Measurements from ENCODE around the gene SUGP2.

Gene SUGP2

DNA sequence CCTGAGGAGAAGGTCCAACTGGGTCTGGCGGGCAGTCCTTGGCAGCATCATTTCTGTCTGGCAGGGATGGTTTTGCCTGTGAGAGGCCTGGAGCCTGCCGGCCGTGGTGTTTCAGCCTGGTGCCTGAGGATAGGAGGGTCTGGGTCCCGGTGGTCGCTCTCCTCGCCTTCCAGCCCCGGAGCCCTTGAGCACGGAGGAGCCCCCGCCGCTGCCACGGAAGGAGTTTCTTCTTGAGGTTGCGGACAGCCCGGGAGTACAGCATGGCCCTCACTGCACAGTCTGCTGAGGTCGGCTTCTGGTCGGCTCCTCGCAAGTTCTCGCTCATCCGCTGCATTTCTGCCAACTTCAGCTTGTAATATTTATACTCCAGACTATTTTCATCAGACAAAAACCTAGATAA lies 23.4 kb downstream of the SUGP2 start:
- CTCF ChIA-PET, result interaction anchor here (0.7 to 1.4 kb wide), 2 partner anchors 18 to 23 kb away, joined by 3 read pairs; no protein-coding TSS in a partner anchor
- TF ChIP-seq, protein P1, sequence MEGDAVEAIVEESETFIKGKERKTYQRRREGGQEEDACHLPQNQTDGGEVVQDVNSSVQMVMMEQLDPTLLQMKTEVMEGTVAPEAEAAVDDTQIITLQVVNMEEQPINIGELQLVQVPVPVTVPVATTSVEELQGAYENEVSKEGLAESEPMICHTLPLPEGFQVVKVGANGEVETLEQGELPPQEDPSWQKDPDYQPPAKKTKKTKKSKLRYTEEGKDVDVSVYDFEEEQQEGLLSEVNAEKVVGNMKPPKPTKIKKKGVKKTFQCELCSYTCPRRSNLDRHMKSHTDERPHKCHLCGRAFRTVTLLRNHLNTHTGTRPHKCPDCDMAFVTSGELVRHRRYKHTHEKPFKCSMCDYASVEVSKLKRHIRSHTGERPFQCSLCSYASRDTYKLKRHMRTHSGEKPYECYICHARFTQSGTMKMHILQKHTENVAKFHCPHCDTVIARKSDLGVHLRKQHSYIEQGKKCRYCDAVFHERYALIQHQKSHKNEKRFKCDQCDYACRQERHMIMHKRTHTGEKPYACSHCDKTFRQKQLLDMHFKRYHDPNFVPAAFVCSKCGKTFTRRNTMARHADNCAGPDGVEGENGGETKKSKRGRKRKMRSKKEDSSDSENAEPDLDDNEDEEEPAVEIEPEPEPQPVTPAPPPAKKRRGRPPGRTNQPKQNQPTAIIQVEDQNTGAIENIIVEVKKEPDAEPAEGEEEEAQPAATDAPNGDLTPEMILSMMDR (IDR thresholded peaks at IDR 0.05; ENCODE audit: control extremely low read depth, extremely low read depth, low read depth, missing control alignments), result no peak

DNA sequence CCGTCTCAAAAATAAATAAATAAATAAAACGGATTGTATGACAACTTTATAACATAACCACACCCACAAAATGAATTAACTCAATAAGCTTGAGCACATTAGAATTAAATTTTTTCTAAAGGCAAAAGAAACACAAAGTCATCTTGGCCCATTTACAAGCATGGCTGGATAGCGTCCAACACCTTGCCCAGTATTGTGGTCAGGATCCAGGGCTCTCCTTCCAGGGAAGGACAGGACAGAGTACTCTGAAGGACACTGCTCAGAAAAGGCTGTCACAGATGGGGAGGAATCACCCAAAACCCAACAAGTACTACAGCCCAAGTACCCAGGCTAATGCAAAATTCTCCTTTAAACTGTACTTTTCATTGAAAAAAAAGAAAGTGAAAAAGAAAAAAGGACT lies 27.1 kb downstream of the SUGP2 start:
- TF ChIP-seq, protein P1 (IDR thresholded peaks at IDR 0.05; ENCODE audit: control extremely low read depth, extremely low read depth, low read depth, missing control alignments), result no peak
- DNase-seq (ENCODE audit: extremely low spot score), result no peak
- POLR2A ChIA-PET, result no interaction called here
- CTCF ChIA-PET, result interaction anchor here (1.7 to 1.8 kb wide), 2 partner anchors 12 to 19 kb away, joined by 4 to 5 read pairs; no protein-coding TSS in a partner anchor

More for the DNA sequence above, 23.4 kb downstream of the SUGP2 start:
- DNase-seq (ENCODE audit: extremely low spot score), result no peak
- POLR2A ChIA-PET, result no interaction called here

DNA sequence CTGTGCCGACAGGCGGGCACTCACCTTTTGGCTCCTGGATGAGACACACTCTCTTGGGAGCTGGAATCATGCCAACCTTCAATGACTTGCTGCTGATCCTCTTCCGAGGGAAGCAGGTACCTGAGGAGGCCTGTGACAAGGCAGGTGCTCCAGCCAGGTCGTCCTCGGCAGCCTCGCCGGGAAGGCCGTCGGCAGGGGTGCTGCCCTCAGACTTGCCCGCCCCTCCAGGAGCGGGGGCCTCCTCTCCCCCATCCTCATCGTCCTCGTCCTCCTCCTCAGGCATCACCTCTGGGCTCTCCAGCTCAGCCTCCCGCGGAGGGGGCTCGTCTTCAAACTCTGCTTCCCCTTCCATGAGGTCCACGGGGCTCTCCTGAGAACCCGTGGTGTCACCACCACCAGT lies 29.2 kb downstream of the SUGP2 start:
- ChIA-PET CTCF (interaction anchor here (1.6 kb wide), 1 partner anchor 17 kb away, joined by 5 read pairs; no protein-coding TSS in a partner anchor), POLR2A (interaction anchor here (1.0 kb wide), 1 partner anchor 17 kb away, joined by 3 read pairs; no protein-coding TSS in a partner anchor)
- no peak for DNase-seq (ENCODE audit: extremely low spot score)
- TF ChIP-seq, protein P1 (IDR thresholded peaks at IDR 0.05; ENCODE audit: control extremely low read depth, extremely low read depth, low read depth, missing control alignments), result no peak

DNA sequence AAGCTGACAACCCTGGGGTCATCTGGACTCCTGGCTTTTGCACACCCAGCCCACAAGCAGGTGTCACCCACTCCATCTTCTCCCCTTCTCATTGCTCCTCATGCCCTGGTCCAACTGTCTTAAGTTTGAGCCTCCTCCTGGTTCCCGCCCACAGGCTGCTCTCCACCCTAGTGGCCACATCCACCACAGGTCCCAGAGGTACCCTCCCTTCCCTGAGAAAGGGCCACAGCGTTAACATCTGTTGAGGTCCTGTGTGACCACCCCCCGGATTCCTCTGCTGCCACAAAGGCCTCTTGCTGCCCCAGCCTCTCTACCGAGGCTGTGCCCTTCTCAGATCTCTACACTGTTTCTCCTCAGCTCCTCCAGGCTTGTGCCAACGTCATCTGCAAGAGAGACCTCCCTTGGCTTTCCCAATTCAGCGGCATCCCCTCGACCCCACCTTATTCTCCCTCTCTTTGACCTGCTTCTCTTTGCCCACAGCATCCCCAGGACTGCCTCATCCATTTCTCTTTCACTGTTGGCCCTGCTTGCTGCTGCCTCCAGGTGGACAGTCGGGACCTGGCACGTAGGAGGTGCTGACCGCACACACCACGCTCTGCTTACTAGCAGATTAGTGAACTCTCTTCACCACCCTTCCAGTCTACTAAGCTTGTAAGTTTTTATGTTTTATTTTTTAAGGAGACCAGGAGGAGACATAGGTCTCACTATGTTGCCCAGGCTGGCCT lies 33.3 kb downstream of the SUGP2 start:
- no peak for DNase-seq (ENCODE audit: extremely low spot score)
- TF ChIP-seq, protein P1 (IDR thresholded peaks at IDR 0.05; ENCODE audit: control extremely low read depth, extremely low read depth, low read depth, missing control alignments), result no peak
- ChIA-PET CTCF (interaction anchor here (1.0 kb wide), 1 partner anchor 13 kb away, joined by 3 read pairs; no protein-coding TSS in a partner anchor), POLR2A (no interaction called here)

DNA sequence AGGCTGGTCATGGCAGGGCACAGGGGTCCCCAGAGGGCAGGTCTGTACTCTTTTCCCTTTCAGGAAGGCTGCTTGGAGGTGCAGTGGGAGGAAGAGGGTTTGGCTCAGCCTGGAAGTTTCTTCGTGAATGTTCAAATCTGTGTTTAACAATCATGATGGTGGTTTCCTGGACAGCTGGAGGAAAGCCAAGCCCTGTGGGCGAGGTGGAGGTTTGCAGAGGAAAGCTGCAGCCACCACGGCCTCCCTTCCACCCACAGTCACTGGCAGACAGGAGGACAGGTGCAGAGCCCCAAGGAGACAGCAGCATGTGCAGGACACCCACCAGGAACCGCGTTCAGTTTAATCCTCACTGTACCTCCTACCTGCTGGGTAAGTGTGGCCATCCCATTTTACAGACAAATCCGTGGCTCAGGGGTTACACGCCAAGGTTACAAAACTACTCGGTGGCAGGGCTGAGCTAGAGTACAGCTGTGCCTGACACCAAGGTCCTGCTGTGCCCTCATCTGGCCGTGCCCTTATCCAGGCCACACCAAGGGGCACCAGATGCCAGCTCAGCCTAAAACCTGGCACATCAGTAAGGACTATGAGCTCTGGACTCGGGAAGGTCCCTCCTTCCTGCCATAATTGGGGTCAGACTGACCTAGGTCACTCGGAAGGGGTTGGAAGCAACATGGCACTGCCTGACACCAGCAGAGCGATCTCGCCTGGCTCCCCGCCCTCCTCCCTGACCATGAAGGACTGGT lies 34.1 kb downstream of the SUGP2 start:
- CTCF ChIA-PET, result interaction anchor here (1.0 kb wide), 1 partner anchor 12 kb away, joined by 3 read pairs; no protein-coding TSS in a partner anchor
- TF ChIP-seq, protein P1 (IDR thresholded peaks at IDR 0.05; ENCODE audit: control extremely low read depth, extremely low read depth, low read depth, missing control alignments), result no peak
- POLR2A ChIA-PET, result interaction anchor here (1.0 kb wide), 1 partner anchor 80 kb away, joined by 4 read pairs; the partner anchor contains the start of genes COPE and DDX49
- no peak for DNase-seq (ENCODE audit: extremely low spot score)

DNA sequence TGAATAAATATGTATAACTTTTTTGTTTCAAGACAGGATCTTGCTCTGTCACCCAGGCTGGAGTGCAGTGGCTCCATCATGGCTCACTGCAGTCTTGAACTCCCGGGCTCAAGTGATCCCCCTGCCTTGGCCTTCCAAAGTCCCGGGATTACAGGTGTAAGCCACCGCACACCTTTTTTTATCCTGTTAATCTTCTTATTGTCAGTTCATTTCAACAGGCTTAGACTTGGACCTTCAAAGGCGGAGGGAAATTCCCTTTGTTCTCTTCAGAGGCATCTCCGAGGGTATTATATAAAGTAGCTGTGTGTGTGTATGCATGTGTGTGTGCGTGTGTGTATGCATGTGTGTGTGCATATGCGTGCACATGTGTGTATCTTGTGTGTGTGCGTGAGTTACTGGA lies 35.0 kb downstream of the SUGP2 start:
- ChIA-PET CTCF (no interaction called here), POLR2A (no interaction called here)
- DNase-seq (ENCODE audit: extremely low spot score), result no peak
- TF ChIP-seq, protein P1 (IDR thresholded peaks at IDR 0.05; ENCODE audit: control extremely low read depth, extremely low read depth, low read depth, missing control alignments), result no peak
